Left ventricle myocardium inferior (tissue), 1 donor: ENCODE measurements around the gene DRC1. TPM values are rescaled to one million over a fixed set of nuclear protein-coding genes. Genes with fewer than 3 reads are reported as not detected.

ENCODE experiments used
- DNase-seq: peaks from one replicate; pipeline ENCODE4 v3.0.0-alpha.2; 2020
- H3K27ac ChIP-seq: fragments of 200-600 bp; replicated peaks from 2 replicates; pipeline ENCODE4 v1.8.0; 2021
- H3K27me3 ChIP-seq: fragments of 200-600 bp; 2 replicates; pipeline ENCODE4 v1.8.0; 2021; ENCODE audit warnings: low read depth
- H3K36me3 ChIP-seq: fragments of 200-600 bp; 2 replicates; pipeline ENCODE4 v1.8.0; 2021
- H3K4me1 ChIP-seq: fragments of 200-600 bp; 2 replicates; pipeline ENCODE4 v1.8.0; 2021
- H3K4me3 ChIP-seq: fragments of 200-600 bp; 2 replicates; pipeline ENCODE4 v1.8.0; 2021; ENCODE audit warnings: mild to moderate bottlenecking, moderate library complexity
- H3K9me3 ChIP-seq: fragments of 200-600 bp; replicated peaks from 2 replicates; pipeline ENCODE4 v1.8.0; 2021
- intact Hi-C: fragments of 100-400 bp; cut with micrococcal nuclease; formaldehyde crosslinking; loops from one replicate; pipeline ENCODE4 v1.11.0; 2022
- total RNA-seq: library from RNA; stranded (reverse); fragmentation: NEBNext Ultra II Directional; extraction: Animal tissue kit (Norgen Biotek cat#: 25700); gene quantifications from one replicate; pipeline ENCODE4 v1.2.1, GENCODE V29; 2021
- TF ChIP-seq, protein P1 (sequence below): fragments of 200-600 bp; IDR thresholded peaks from 2 replicates; pipeline ENCODE4 v1.8.0; 2021; ENCODE audit warnings: antibody characterized with exemption, mild to moderate bottlenecking, borderline replicate concordance
- donor health status: DM: no; HTN: yes; CAD: no; lungs with severe emphysema.

The DRC1 gene
- total RNA-seq, 1 donor from 2014 or later = not detected

- Histone ChIP-seq H3K27me3 (no peaks in the 10 kb centered on the region), H3K4me3 (no peak overlapping the region)
- no peak for DNase-seq
Measured at GRCh38 chr2:26387189-26387588, 14.5 kb upstream of the DRC1 start.

GRCh38 chr2:26394694-26395093 is 7.0 kb upstream of the DRC1 start:
- Histone ChIP-seq H3K9me3 (no peaks in the 10 kb centered on the region), H3K36me3 (peaks cover 12% of the 10 kb centered on the region), H3K4me3 (no peak overlapping the region), H3K4me1 (no peaks in the 10 kb centered on the region), H3K27me3 (no peaks in the 10 kb centered on the region), H3K27ac (no peak overlapping the region)
- TF ChIP-seq, protein P1, sequence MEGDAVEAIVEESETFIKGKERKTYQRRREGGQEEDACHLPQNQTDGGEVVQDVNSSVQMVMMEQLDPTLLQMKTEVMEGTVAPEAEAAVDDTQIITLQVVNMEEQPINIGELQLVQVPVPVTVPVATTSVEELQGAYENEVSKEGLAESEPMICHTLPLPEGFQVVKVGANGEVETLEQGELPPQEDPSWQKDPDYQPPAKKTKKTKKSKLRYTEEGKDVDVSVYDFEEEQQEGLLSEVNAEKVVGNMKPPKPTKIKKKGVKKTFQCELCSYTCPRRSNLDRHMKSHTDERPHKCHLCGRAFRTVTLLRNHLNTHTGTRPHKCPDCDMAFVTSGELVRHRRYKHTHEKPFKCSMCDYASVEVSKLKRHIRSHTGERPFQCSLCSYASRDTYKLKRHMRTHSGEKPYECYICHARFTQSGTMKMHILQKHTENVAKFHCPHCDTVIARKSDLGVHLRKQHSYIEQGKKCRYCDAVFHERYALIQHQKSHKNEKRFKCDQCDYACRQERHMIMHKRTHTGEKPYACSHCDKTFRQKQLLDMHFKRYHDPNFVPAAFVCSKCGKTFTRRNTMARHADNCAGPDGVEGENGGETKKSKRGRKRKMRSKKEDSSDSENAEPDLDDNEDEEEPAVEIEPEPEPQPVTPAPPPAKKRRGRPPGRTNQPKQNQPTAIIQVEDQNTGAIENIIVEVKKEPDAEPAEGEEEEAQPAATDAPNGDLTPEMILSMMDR = no peak
- DNase-seq = no peak
- intact Hi-C loops = no loop called here

More at GRCh38 chr2:26387189-26387588, 14.5 kb upstream of the DRC1 start:
- Histone ChIP-seq H3K9me3 (no peaks in the 10 kb centered on the region), H3K27ac (no peak overlapping the region), H3K36me3 (peaks cover 47% of the 10 kb centered on the region), H3K4me1 (no peaks in the 10 kb centered on the region)
- intact Hi-C loops = no loop called here
- TF ChIP-seq, protein P1 = no peak

GRCh38 chr2:26395394-26395793 is 6.3 kb upstream of the DRC1 start:
- Histone ChIP-seq H3K9me3 (no peaks in the 10 kb centered on the region), H3K4me3 (no peak overlapping the region), H3K4me1 (no peaks in the 10 kb centered on the region), H3K27me3 (no peaks in the 10 kb centered on the region), H3K36me3 (peaks cover 9% of the 10 kb centered on the region), H3K27ac (no peak overlapping the region)
- intact Hi-C loops = no loop called here
- TF ChIP-seq, protein P1 = no peak
- no peak for DNase-seq

- Histone ChIP-seq H3K27ac (no peak overlapping the region), H3K27me3 (peaks cover 4% of the 10 kb centered on the region), H3K36me3 (no peaks in the 10 kb centered on the region), H3K4me3 (no peak overlapping the region), H3K4me1 (peaks cover 4% of the 10 kb centered on the region), H3K9me3 (no peaks in the 10 kb centered on the region)
- no peak for DNase-seq
- intact Hi-C loops = no loop called here
- TF ChIP-seq, protein P1 = no peak
Measured at GRCh38 chr2:26396734-26397298, 4.9 kb upstream of the DRC1 start.

DNA sequence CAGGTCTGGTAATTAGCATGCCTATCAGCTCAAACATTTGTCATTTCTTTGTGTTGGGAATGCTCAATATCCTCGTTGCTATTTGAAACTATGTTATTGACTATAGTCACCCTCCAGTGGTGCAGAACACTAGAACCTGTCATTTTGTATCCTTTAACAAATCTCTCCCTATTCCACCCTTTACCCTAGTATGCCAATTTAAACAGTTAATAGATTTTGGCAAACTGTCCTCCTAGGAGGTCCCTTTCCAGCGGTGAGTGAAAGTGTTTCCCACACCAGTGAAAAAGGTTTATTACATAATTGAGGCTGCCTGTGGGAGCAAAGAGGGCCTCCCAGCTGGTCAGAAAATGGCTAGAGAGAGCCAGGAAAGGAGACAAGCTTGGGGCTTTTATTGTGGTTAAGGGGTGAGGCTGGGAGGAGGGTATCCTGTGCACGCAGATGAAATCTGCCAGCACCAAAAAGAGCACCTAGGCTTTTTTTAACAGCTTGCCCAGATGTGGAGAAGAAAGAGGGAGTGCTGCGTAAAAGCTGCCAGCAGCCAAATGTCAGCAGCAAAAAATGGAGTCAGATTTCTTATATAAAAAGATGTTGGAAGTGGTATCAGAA is 1.8 kb upstream of the DRC1 start:
- DNase-seq = no peak
- Histone ChIP-seq H3K27me3 (peaks cover 18% of the 10 kb centered on the region), H3K9me3 (no peaks in the 10 kb centered on the region), H3K27ac (no peak overlapping the region), H3K4me3 (no peak overlapping the region), H3K36me3 (no peaks in the 10 kb centered on the region), H3K4me1 (peaks cover 9% of the 10 kb centered on the region)
- TF ChIP-seq, protein P1 = no peak
- intact Hi-C loops = no loop called here
